ENCODE measurements around the gene SLC39A2.

GRCh38 chr14:21034707-21035106, 35.6 kb downstream of the SLC39A2 start, which contains the start of gene RNASE13:
- no peak for TF ChIP-seq CTCF (conservative IDR thresholded peaks at IDR 0.05; ENCODE audit: low read depth, low read length)
- no peak for TF ChIP-seq EZH2 (IDR thresholded peaks at IDR 0.05; ENCODE audit: low read length, unreplicated experiment)

All from PC-3 (cell line).